K562 (cell line): ENCODE data around the gene PCBP4.

Source experiments
- MAFK ChIP-seq: IDR thresholded peaks from 2 replicates; pipeline ENCODE4 v1.6.1; 2011; ENCODE audit warnings: low read length, improper control_type of control experiment
- NFE2L1 ChIP-seq: fragments of 450-650 bp; IDR thresholded peaks from 2 replicates; pipeline ENCODE4 v1.6.1; 2016; ENCODE audit warnings: missing genetic modification characterization, low read depth, mild to moderate bottlenecking, missing compliant biosample characterization, moderate library complexity, borderline replicate concordance
- RAD51 ChIP-seq: fragments of 450-650 bp; IDR thresholded peaks from 2 replicates; pipeline ENCODE4 v1.7.1; 2016; ENCODE audit warnings: low read depth, mild to moderate bottlenecking, borderline replicate concordance
- TOE1 ChIP-seq, 2 experiments: fragments of 450-650 bp in 1 of 2; sonication (generic) in 1 of 2; formaldehyde crosslinking in 1 of 2; IDR thresholded peaks; 2 replicates each; pipeline versions ENCODE4 v1.7.1 to v1.8.0; 2016 to 2022; ENCODE audit warnings: borderline replicate concordance in 2 of 2, mild to moderate bottlenecking in 2 of 2, antibody characterized with exemption in 1 of 2, inconsistent platforms in 1 of 2, low read depth in 1 of 2, missing genetic modification reagents in 1 of 2, moderate library complexity in 1 of 2
- ZFP36 ChIP-seq: fragments of 150-350 bp; IDR thresholded peaks from 2 replicates; pipeline ENCODE4 v1.6.1; 2018; ENCODE audit warnings: low read length, low read depth; ENCODE audit not compliant: partially characterized antibody
- TF ChIP-seq, protein P1 (sequence below), 3 experiments: IDR thresholded peaks in 2 of 3; conservative IDR thresholded peaks in 1 of 3; 2 replicates each; pipeline ENCODE4 v1.5.1; 2011 to 2012; ENCODE audit warnings: low read length in 3 of 3, mild to moderate bottlenecking in 3 of 3, control low read depth in 2 of 3, improper control_type of control experiment in 1 of 3, inconsistent platforms in 1 of 3, low read depth in 1 of 3, mixed read lengths in 1 of 3, moderate library complexity in 1 of 3; ENCODE audit not compliant: insufficient read depth in 2 of 3

DNA sequence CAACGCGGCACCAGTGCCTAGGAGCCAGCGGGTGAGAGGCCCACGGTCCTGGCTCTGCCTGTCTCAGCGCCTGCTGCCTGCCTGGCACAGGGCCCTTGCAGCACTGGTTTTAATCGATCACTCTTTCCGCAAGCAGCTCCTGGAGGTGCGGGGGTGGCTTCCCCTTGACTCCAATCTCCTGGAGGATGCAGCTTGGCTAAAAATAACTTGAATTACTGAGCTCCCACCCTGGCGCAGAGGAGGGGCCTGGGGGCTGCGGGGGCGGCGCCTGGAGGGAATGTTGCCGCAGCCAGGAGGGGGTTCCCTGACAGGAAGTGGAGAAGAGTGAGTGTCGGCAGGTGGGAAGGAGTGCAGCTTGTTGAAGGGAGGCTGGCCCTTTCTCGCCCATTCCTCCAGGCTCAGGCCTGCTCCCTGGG lies 38.3 kb upstream of the PCBP4 start:
- TF ChIP-seq, protein P1, sequence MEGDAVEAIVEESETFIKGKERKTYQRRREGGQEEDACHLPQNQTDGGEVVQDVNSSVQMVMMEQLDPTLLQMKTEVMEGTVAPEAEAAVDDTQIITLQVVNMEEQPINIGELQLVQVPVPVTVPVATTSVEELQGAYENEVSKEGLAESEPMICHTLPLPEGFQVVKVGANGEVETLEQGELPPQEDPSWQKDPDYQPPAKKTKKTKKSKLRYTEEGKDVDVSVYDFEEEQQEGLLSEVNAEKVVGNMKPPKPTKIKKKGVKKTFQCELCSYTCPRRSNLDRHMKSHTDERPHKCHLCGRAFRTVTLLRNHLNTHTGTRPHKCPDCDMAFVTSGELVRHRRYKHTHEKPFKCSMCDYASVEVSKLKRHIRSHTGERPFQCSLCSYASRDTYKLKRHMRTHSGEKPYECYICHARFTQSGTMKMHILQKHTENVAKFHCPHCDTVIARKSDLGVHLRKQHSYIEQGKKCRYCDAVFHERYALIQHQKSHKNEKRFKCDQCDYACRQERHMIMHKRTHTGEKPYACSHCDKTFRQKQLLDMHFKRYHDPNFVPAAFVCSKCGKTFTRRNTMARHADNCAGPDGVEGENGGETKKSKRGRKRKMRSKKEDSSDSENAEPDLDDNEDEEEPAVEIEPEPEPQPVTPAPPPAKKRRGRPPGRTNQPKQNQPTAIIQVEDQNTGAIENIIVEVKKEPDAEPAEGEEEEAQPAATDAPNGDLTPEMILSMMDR (IDR thresholded peaks at IDR 0.05 in 2 of 3, conservative IDR thresholded peaks at IDR 0.05 in 1 of 3; ENCODE audit: insufficient read depth in 2 of 3, low read depth in 1 of 3, low read length in 3 of 3): no peak
- TF ChIP-seq MAFK: no peak
- TF ChIP-seq RAD51: no peak
- no peak for TF ChIP-seq NFE2L1 (tag)
- no peak for TF ChIP-seq ZFP36
- no peak for TF ChIP-seq TOE1 (IDR thresholded peaks at IDR 0.05; ENCODE audit: borderline replicate concordance)
- TF ChIP-seq TOE1 (CRISPR knock-in tag; IDR thresholded peaks at IDR 0.05; ENCODE audit: borderline replicate concordance, low read depth): no peak
